ENCODE measurements around the gene ARHGAP22.

ARHGAP22 gene

GRCh38 chr10:48587819-48588218 lies 17.1 kb downstream of the ARHGAP22 start:
- no peak for DNase-seq (ENCODE audit: low spot score)

- DNase-seq (ENCODE audit: low spot score): no peak
These were observed 17.8 kb downstream of the ARHGAP22 start for GRCh38 chr10:48587101-48587500.

GRCh38 chr10:48582970-48583369 lies 21.9 kb downstream of the ARHGAP22 start:
- no peak for DNase-seq (ENCODE audit: low spot score)

GRCh38 chr10:48580236-48580635 lies 24.6 kb downstream of the ARHGAP22 start:
- DNase-seq (ENCODE audit: low spot score): no peak

GRCh38 chr10:48579251-48579960 lies 25.5 kb downstream of the ARHGAP22 start:
- peak; percentile 40 for DNase-seq (ENCODE audit: low spot score)

- DNase-seq (ENCODE audit: low spot score): no peak
These were observed 27.7 kb downstream of the ARHGAP22 start for GRCh38 chr10:48577158-48577557.

GRCh38 chr10:48576501-48576900 lies 28.4 kb downstream of the ARHGAP22 start:
- DNase-seq (ENCODE audit: low spot score): no peak

GRCh38 chr10:48575901-48576300 lies 29.0 kb downstream of the ARHGAP22 start:
- no peak for DNase-seq (ENCODE audit: low spot score)

- DNase-seq (ENCODE audit: low spot score): no peak
These were observed 30.0 kb downstream of the ARHGAP22 start for GRCh38 chr10:48574817-48575380.

- DNase-seq (ENCODE audit: low spot score): no peak
These were observed 30.5 kb downstream of the ARHGAP22 start for GRCh38 chr10:48574322-48574796.

GRCh38 chr10:48573045-48573444 lies 31.8 kb downstream of the ARHGAP22 start:
- DNase-seq (ENCODE audit: low spot score): no peak

- no peak for DNase-seq (ENCODE audit: low spot score)
These were observed 32.5 kb downstream of the ARHGAP22 start for GRCh38 chr10:48572414-48572813.

GRCh38 chr10:48568546-48568945 lies 36.3 kb downstream of the ARHGAP22 start:
- no peak for DNase-seq (ENCODE audit: low spot score)

- DNase-seq (ENCODE audit: low spot score): no peak
These were observed 36.7 kb downstream of the ARHGAP22 start for GRCh38 chr10:48568131-48568530.

GRCh38 chr10:48567346-48567745 lies 37.5 kb downstream of the ARHGAP22 start:
- DNase-seq (ENCODE audit: low spot score): no peak

- no peak for DNase-seq (ENCODE audit: low spot score)
These were observed 40.3 kb downstream of the ARHGAP22 start for GRCh38 chr10:48564466-48565160.

- DNase-seq (ENCODE audit: low spot score): peak; percentile 29
These were observed 47.3 kb downstream of the ARHGAP22 start for GRCh38 chr10:48557511-48558123.

- DNase-seq (ENCODE audit: low spot score): no peak
These were observed 48.2 kb downstream of the ARHGAP22 start for GRCh38 chr10:48556713-48557112.

- DNase-seq (ENCODE audit: low spot score): no peak
These were observed 48.8 kb downstream of the ARHGAP22 start for GRCh38 chr10:48556065-48556464.

- DNase-seq (ENCODE audit: low spot score): no peak
These were observed 49.4 kb downstream of the ARHGAP22 start for GRCh38 chr10:48555310-48556042.

- no peak for DNase-seq (ENCODE audit: low spot score)
These were observed 50.2 kb downstream of the ARHGAP22 start for GRCh38 chr10:48554656-48555055.

GRCh38 chr10:48554246-48554645 lies 50.6 kb downstream of the ARHGAP22 start:
- no peak for DNase-seq (ENCODE audit: low spot score)
